HG02973 (cell line): Measurements from ENCODE around the gene RENBP.

Experiments
- ATAC-seq: cut with Tn5 transposase; IDR thresholded peaks from one replicate; pipeline ENCODE4 v1.9.1; 2021; ENCODE audit warnings: moderate library complexity; ENCODE audit not compliant: unreplicated experiment

The RENBP gene

GRCh38 chrX:153954558-153955227, 10.2 kb upstream of the RENBP start:
- no peak for ATAC-seq

GRCh38 chrX:153953892-153954557, 9.6 kb upstream of the RENBP start:
- ATAC-seq = no peak

GRCh38 chrX:153953342-153953830, 8.9 kb upstream of the RENBP start:
- ATAC-seq = no peak

GRCh38 chrX:153952373-153953026, 8.1 kb upstream of the RENBP start:
- no peak for ATAC-seq

- no peak for ATAC-seq
Observed at GRCh38 chrX:153951683-153952372, 7.4 kb upstream of the RENBP start.

GRCh38 chrX:153950127-153950526, 5.7 kb upstream of the RENBP start:
- ATAC-seq = no peak

GRCh38 chrX:153948847-153949805, 4.7 kb upstream of the RENBP start:
- no peak for ATAC-seq

GRCh38 chrX:153948002-153948466, 3.6 kb upstream of the RENBP start:
- no peak for ATAC-seq

- no peak for ATAC-seq
Observed at GRCh38 chrX:153947009-153947769, 2.7 kb upstream of the RENBP start.

- ATAC-seq = no peak
Observed at GRCh38 chrX:153945956-153946943, 1.8 kb upstream of the RENBP start.

GRCh38 chrX:153944800-153945150, 332 bp upstream of the RENBP start:
- ATAC-seq = no peak

- ATAC-seq = no peak
Observed at GRCh38 chrX:153941336-153942252, 2.8 kb downstream of the RENBP start.

- no peak for ATAC-seq
Observed at GRCh38 chrX:153939573-153939972, 4.9 kb downstream of the RENBP start.

- ATAC-seq = no peak
Observed at GRCh38 chrX:153938226-153938786, 6.1 kb downstream of the RENBP start.

- ATAC-seq = no peak
Observed at GRCh38 chrX:153937056-153937455, 7.4 kb downstream of the RENBP start.

- ATAC-seq = no peak
Observed at GRCh38 chrX:153935326-153935851, 9.1 kb downstream of the RENBP start.
